Ishikawa (cell line): ENCODE data around the gene EDEM1.

ENCODE experiments used
- CEBPB ChIP-seq: IDR thresholded peaks from 2 replicates; pipeline ENCODE4 v1.6.1; 2012
- CREB1 ChIP-seq: IDR thresholded peaks from 2 replicates; pipeline ENCODE4 v1.6.1; 2012; ENCODE audit warnings: low read depth
- EGR1 ChIP-seq: IDR thresholded peaks from 2 replicates; pipeline ENCODE4 v1.6.1; 2012
- EP300 ChIP-seq: IDR thresholded peaks from 2 replicates; pipeline ENCODE4 v1.6.1; 2012; ENCODE audit warnings: borderline replicate concordance
- FOXM1 ChIP-seq: IDR thresholded peaks from 2 replicates; pipeline ENCODE4 v1.6.1; 2012; ENCODE audit warnings: low read depth, borderline replicate concordance
- MAX ChIP-seq: IDR thresholded peaks from 2 replicates; pipeline ENCODE4 v1.6.1; 2012
- NFIC ChIP-seq: IDR thresholded peaks from 2 replicates; pipeline ENCODE4 v1.6.1; 2012
- RAD21 ChIP-seq: IDR thresholded peaks from 2 replicates; pipeline ENCODE4 v1.6.1; 2012; ENCODE audit warnings: low read depth
- TAF1 ChIP-seq: IDR thresholded peaks from 2 replicates; pipeline ENCODE4 v1.6.1; 2012; ENCODE audit warnings: low read depth, mild to moderate bottlenecking
- TCF12 ChIP-seq: IDR thresholded peaks from 2 replicates; pipeline ENCODE4 v1.6.1; 2012; ENCODE audit warnings: low read depth
- TEAD4 ChIP-seq: IDR thresholded peaks from 2 replicates; pipeline ENCODE4 v1.6.1; 2012
- USF1 ChIP-seq: IDR thresholded peaks from 2 replicates; pipeline ENCODE4 v1.6.1; 2012
- YY1 ChIP-seq: IDR thresholded peaks from 2 replicates; pipeline ENCODE4 v1.6.1; 2012; ENCODE audit warnings: low read depth
- ZBTB7A ChIP-seq: IDR thresholded peaks from 2 replicates; pipeline ENCODE4 v1.6.1; 2012; ENCODE audit warnings: low read depth
- TF ChIP-seq, protein P1 (sequence below): IDR thresholded peaks from 2 replicates; pipeline ENCODE4 v1.6.1; 2012; ENCODE audit warnings: low read depth, mild to moderate bottlenecking

The EDEM1 gene

DNA sequence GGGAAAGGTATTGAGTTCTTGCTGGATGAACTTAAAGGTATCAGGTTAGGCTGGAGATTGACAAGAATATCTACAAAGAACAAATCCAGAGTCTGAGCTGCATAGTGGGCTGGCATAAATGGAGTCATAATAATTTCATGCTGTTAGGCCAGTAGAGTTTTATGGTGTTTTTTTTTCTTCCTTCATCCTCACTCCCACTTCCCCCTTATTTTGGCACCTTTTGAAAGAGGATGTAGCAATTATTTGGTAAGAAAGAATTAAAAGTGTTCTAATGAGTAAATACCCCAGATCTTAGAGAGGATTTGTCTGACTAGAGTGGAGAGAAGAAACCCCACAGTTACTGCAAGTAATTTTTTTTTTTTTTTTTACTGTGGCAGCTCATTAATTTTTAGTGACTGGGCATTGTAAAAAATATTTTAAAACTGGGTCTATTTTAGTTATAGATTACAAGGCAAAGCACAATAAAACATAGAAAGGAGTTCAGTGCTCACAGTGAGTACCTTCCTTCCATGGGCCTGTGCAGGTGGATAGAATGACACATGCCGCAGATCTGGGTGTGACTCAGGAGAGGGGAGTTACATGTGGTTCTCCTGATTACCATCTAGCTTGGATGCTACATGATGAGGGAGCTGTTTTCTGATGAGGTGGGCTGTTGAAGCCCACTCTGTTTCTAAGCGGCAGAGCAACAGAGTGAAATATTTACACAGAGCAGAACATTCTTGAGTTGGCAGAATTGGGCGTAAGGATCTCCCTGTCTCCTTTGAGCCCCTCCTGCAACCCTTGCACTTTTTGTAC lies 5.3 kb downstream of the EDEM1 start:
- TF ChIP-seq ZBTB7A (no peak), NFIC (no peak), TCF12 (no peak), RAD21 (no peak), YY1 (no peak), CEBPB (no peak), MAX (no peak), TAF1 (no peak), TEAD4 (no peak), CREB1 (no peak), EP300 (no peak), FOXM1 (no peak), USF1 (no peak), EGR1 (no peak)
- TF ChIP-seq, protein P1, sequence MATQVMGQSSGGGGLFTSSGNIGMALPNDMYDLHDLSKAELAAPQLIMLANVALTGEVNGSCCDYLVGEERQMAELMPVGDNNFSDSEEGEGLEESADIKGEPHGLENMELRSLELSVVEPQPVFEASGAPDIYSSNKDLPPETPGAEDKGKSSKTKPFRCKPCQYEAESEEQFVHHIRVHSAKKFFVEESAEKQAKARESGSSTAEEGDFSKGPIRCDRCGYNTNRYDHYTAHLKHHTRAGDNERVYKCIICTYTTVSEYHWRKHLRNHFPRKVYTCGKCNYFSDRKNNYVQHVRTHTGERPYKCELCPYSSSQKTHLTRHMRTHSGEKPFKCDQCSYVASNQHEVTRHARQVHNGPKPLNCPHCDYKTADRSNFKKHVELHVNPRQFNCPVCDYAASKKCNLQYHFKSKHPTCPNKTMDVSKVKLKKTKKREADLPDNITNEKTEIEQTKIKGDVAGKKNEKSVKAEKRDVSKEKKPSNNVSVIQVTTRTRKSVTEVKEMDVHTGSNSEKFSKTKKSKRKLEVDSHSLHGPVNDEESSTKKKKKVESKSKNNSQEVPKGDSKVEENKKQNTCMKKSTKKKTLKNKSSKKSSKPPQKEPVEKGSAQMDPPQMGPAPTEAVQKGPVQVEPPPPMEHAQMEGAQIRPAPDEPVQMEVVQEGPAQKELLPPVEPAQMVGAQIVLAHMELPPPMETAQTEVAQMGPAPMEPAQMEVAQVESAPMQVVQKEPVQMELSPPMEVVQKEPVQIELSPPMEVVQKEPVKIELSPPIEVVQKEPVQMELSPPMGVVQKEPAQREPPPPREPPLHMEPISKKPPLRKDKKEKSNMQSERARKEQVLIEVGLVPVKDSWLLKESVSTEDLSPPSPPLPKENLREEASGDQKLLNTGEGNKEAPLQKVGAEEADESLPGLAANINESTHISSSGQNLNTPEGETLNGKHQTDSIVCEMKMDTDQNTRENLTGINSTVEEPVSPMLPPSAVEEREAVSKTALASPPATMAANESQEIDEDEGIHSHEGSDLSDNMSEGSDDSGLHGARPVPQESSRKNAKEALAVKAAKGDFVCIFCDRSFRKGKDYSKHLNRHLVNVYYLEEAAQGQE, result no peak

DNA sequence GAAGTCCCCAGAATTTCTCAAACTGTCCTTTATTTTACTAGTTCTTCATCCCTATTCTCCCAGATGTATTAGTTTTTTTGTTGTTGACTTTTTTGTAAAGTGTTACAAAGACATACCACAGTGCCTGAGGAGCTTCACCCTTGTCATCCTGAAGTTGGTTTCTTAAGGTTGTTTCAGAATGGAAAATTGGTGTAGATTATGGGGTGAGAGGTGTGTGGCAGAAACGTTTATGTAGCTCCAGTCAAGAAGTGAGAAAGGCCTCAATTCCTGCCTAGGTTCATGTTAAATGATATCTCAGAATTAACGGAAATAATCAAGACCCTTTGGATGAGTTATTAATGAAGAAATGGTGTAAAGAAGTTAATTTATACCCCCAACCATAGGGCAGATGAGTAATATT lies 6.8 kb downstream of the EDEM1 start:
- TF ChIP-seq YY1 (no peak), TCF12 (no peak)

DNA sequence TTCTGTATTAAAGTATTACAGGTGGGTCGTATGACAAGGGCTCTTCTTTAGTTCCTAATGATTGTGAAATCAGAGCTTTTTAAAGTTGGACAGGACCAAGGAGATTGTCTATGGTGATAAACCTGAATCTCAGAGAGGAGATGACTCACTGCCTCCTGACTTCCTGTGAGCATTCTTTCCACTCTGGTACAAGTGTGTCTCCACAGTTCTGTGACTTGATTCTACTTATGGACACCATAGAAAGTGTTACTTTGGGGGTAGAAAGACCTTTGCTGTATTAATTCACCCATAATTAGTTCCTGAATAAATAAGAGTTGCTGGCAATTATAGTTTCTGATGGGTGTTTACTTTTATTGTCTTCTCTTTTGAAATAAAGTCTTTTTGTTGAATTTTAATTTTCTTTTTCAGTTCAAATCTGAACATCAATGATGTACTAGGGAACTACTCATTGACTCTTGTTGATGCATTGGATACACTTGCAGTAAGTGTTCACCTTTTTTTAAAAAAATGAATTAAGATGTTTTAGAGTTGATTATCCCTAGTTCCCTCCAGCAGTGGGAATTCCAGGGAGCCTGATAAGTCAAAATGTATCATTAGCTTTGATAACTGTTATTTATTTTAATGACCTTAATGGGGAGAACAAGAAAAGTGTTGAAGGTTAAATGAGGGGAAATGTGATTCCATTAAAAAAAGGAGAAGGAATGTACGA lies 7.4 kb downstream of the EDEM1 start:
- TF ChIP-seq TCF12 (no peak), TEAD4 (no peak), MAX (no peak), EGR1 (no peak), NFIC (no peak), RAD21 (no peak), EP300 (no peak), CEBPB (no peak), FOXM1 (no peak), TAF1 (no peak), CREB1 (no peak), YY1 (no peak), ZBTB7A (no peak)
- TF ChIP-seq, protein P1, result no peak

GRCh38 chr3:5195605-5196004 lies 8.1 kb downstream of the EDEM1 start:
- TF ChIP-seq TEAD4, result no peak
- TF ChIP-seq USF1, result no peak
- no peak for TF ChIP-seq ZBTB7A

DNA sequence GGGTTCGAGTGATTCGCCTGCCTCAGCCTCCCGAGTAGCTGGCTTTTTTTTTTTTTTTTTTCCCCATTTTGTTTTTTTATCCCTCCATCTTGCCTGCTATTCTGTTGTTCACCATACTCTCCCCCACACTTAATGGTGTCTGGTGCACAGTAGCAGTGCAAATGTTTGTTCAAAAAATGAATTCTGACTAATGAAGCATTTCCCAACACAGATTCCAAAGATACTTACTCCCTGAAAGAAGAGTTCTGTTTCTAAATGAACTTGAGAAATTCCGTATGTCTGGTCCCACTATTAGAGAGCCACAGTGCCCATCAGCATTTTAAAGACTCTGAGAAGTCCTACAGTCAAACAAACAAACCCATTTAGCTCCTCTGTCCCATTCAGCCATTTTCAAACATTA lies 9.5 kb downstream of the EDEM1 start:
- TF ChIP-seq CEBPB, result no peak
- no peak for TF ChIP-seq NFIC
- TF ChIP-seq, protein P1, result no peak
- no peak for TF ChIP-seq TEAD4
- no peak for TF ChIP-seq ZBTB7A
- TF ChIP-seq TCF12, result no peak
- TF ChIP-seq EP300, result no peak
- no peak for TF ChIP-seq FOXM1
- no peak for TF ChIP-seq YY1
- no peak for TF ChIP-seq RAD21
- TF ChIP-seq TAF1, result no peak
- no peak for TF ChIP-seq CREB1
- no peak for TF ChIP-seq MAX
- TF ChIP-seq EGR1, result no peak
- TF ChIP-seq USF1, result no peak
